ENCODE measurements around the gene MST1. TPM values are rescaled to one million over a fixed set of nuclear protein-coding genes. Genes with fewer than 3 reads are reported as not detected.

MST1 gene
- polyA plus RNA-seq, 2 donors = 11.2 to 30.0 TPM

GRCh38 chr3:49663831-49664230 lies 25.4 kb downstream of the MST1 start:
- Histone ChIP-seq H3K27ac (ENCODE audit: low read depth in 2 of 2, low read length in 1 of 2) (no peak overlapping the region), H3K4me3 (ENCODE audit: low read depth in 1 of 2, low read length in 2 of 2) (no peak overlapping the region), H3K4me1 (ENCODE audit: control insufficient read depth in 2 of 2, insufficient read depth in 2 of 2, low read length in 1 of 2) (peaks cover 0 to 3% of the 10 kb centered on the region in 2 donors), H3K36me3 (ENCODE audit: control insufficient read depth in 2 of 2, insufficient read depth in 2 of 2, low read length in 1 of 2) (no peaks in the 10 kb centered on the region), H3K9me3 (ENCODE audit: control insufficient read depth in 2 of 2, insufficient read depth in 1 of 2, low read depth in 1 of 2, low read length in 1 of 2) (no peaks in the 10 kb centered on the region), H3K27me3 (ENCODE audit: control insufficient read depth in 1 of 2, insufficient read depth in 2 of 2, low read length in 2 of 2) (no peaks in the 10 kb centered on the region)
- WGBS, 2 donors = 96 to 100% methylated on average over 1 of the region's 1 CpG

DNA sequence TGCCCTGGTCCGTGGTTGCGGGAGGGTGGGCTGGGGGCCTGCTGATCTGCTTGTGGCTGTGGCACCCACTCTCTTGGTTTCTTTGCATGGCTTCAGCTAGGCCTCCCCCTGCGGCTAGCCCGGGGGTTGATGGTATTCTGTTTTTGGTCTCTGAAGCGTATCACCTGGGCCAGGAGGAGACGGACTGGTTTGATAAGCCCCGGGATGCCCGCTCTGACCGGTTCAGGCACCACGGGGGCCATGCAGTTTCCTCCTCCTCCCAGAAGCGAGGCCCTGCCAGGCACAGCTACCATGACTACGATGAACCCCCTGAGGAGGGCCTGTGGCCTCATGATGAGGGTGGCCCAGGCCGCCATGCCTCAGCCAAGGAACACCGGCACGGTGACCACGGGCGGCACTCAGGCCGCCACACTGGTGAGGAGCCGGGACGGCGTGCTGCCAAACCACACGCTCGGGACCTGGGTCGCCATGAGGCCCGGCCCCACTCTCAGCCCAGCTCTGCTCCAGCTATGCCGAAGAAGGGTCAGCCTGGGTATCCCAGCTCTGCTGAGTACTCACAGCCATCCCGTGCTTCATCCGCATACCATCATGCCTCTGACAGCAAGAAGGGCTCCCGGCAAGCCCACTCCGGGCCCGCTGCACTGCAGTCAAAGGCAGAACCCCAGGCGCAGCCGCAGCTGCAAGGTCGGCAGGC lies 26.4 kb downstream of the MST1 start:
- H3K4me1 ChIP-seq (ENCODE audit: control insufficient read depth in 2 of 2, insufficient read depth in 2 of 2, low read length in 1 of 2) = peaks cover 0 to 3% of the 10 kb centered on the region in 2 donors
- H3K27ac ChIP-seq (ENCODE audit: low read depth in 2 of 2, low read length in 1 of 2) = no peak overlapping the region
- H3K27me3 ChIP-seq (ENCODE audit: control insufficient read depth in 1 of 2, insufficient read depth in 2 of 2, low read length in 2 of 2) = no peaks in the 10 kb centered on the region
- no peaks in the 10 kb centered on the region for H3K36me3 ChIP-seq (ENCODE audit: control insufficient read depth in 2 of 2, insufficient read depth in 2 of 2, low read length in 1 of 2)
- no peaks in the 10 kb centered on the region for H3K9me3 ChIP-seq (ENCODE audit: control insufficient read depth in 2 of 2, insufficient read depth in 1 of 2, low read depth in 1 of 2, low read length in 1 of 2)
- H3K4me3 ChIP-seq (ENCODE audit: low read depth in 1 of 2, low read length in 2 of 2) = no peak overlapping the region
- 92 to 93% methylated on average over 32 to 34 of the region's 34 CpGs for WGBS, 2 donors

DNA sequence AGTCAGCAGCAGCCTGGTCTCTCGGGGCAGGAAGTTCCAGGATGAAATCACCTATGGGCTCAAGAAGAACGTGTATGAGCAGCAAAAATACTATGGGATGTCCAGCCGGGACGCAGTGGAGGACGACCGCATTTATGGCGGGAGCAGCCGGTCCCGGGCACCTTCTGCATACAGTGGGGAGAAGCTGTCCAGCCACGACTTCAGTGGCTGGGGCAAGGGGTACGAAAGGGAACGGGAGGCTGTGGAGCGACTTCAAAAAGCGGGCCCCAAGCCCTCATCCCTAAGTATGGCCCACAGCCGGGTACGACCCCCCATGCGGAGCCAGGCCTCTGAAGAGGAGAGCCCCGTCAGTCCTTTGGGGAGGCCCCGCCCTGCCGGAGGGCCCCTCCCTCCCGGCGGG lies 27.3 kb downstream of the MST1 start:
- Histone ChIP-seq H3K36me3 (ENCODE audit: control insufficient read depth in 2 of 2, insufficient read depth in 2 of 2, low read length in 1 of 2) (no peaks in the 10 kb centered on the region), H3K27me3 (ENCODE audit: control insufficient read depth in 1 of 2, insufficient read depth in 2 of 2, low read length in 2 of 2) (no peaks in the 10 kb centered on the region), H3K4me3 (ENCODE audit: low read depth in 1 of 2, low read length in 2 of 2) (no peak overlapping the region), H3K4me1 (ENCODE audit: control insufficient read depth in 2 of 2, insufficient read depth in 2 of 2, low read length in 1 of 2) (peaks cover 0 to 3% of the 10 kb centered on the region in 2 donors), H3K27ac (ENCODE audit: low read depth in 2 of 2, low read length in 1 of 2) (no peak overlapping the region), H3K9me3 (ENCODE audit: control insufficient read depth in 2 of 2, insufficient read depth in 1 of 2, low read depth in 1 of 2, low read length in 1 of 2) (no peaks in the 10 kb centered on the region)
- 89 to 91% methylated on average over 22 of the region's 22 CpGs for WGBS, 2 donors

GRCh38 chr3:49661281-49661680 lies 28.0 kb downstream of the MST1 start:
- H3K36me3 ChIP-seq (ENCODE audit: control insufficient read depth in 2 of 2, insufficient read depth in 2 of 2, low read length in 1 of 2) = no peaks in the 10 kb centered on the region
- no peak overlapping the region for H3K4me3 ChIP-seq (ENCODE audit: low read depth in 1 of 2, low read length in 2 of 2)
- 82 to 84% methylated on average over 12 to 14 of the region's 14 CpGs for WGBS, 2 donors
- no peaks in the 10 kb centered on the region for H3K27me3 ChIP-seq (ENCODE audit: control insufficient read depth in 1 of 2, insufficient read depth in 2 of 2, low read length in 2 of 2)
- no peak overlapping the region for H3K27ac ChIP-seq (ENCODE audit: low read depth in 2 of 2, low read length in 1 of 2)
- H3K4me1 ChIP-seq (ENCODE audit: control insufficient read depth in 2 of 2, insufficient read depth in 2 of 2, low read length in 1 of 2) = peaks cover 0 to 3% of the 10 kb centered on the region in 2 donors
- H3K9me3 ChIP-seq (ENCODE audit: control insufficient read depth in 2 of 2, insufficient read depth in 1 of 2, low read depth in 1 of 2, low read length in 1 of 2) = no peaks in the 10 kb centered on the region

DNA sequence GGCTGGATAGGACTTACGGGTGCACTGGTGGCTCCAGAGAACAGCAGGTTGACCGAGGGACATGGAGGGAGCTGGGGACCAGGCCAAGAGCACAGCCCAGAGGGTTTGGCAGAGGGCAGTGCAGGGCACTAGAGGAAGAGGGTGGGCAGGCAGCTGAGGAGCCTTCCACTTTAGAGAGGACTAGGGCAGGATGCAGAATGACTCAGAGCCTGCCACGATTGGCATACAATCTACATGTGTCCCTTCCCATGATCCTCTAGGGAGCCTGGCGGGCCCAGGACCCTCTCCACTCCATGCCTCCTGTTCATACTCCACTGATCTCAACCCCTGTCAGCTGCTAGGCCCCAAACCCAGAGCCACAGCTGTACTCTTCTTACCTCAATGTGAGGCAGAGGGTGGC lies 29.5 kb downstream of the MST1 start:
- Histone ChIP-seq H3K36me3 (ENCODE audit: control insufficient read depth in 2 of 2, insufficient read depth in 2 of 2, low read length in 1 of 2) (no peaks in the 10 kb centered on the region), H3K27me3 (ENCODE audit: control insufficient read depth in 1 of 2, insufficient read depth in 2 of 2, low read length in 2 of 2) (no peaks in the 10 kb centered on the region), H3K27ac (ENCODE audit: low read depth in 2 of 2, low read length in 1 of 2) (no peak overlapping the region), H3K4me1 (ENCODE audit: control insufficient read depth in 2 of 2, insufficient read depth in 2 of 2, low read length in 1 of 2) (peaks cover 0 to 2% of the 10 kb centered on the region in 2 donors), H3K9me3 (ENCODE audit: control insufficient read depth in 2 of 2, insufficient read depth in 1 of 2, low read depth in 1 of 2, low read length in 1 of 2) (no peaks in the 10 kb centered on the region), H3K4me3 (ENCODE audit: low read depth in 1 of 2, low read length in 2 of 2) (no peak overlapping the region)
- 53 to 79% methylated on average over 4 of the region's 4 CpGs for WGBS, 2 donors

DNA sequence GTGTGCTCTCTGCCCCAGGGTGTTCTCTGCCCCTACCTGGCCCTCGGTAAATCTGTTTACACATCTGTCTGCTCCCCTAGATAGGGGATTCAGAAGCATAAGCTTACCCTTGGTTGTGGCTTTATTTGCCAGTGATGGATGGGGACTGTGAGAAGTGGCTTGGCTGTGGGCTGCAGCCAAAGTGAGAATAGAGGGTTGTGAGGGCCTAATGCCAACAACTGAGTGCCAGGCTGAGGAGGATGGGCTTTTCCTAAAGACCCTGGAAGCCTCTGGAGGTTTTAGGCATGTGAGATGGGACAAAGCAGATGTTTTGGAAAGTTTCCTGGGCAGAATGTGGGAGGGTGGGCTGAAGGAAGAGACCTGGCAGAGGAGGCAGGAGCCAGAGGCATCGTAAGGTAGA lies 30.6 kb downstream of the MST1 start:
- H3K9me3 ChIP-seq (ENCODE audit: control insufficient read depth in 2 of 2, insufficient read depth in 1 of 2, low read depth in 1 of 2, low read length in 1 of 2) = no peaks in the 10 kb centered on the region
- no peak overlapping the region for H3K4me3 ChIP-seq (ENCODE audit: low read depth in 1 of 2, low read length in 2 of 2)
- H3K27ac ChIP-seq (ENCODE audit: low read depth in 2 of 2, low read length in 1 of 2) = no peak overlapping the region
- WGBS, 2 donors = 53 to 61% methylated on average over 2 of the region's 2 CpGs
- H3K27me3 ChIP-seq (ENCODE audit: control insufficient read depth in 1 of 2, insufficient read depth in 2 of 2, low read length in 2 of 2) = no peaks in the 10 kb centered on the region
- H3K4me1 ChIP-seq (ENCODE audit: control insufficient read depth in 2 of 2, insufficient read depth in 2 of 2, low read length in 1 of 2) = peaks cover 0 to 2% of the 10 kb centered on the region in 2 donors
- no peaks in the 10 kb centered on the region for H3K36me3 ChIP-seq (ENCODE audit: control insufficient read depth in 2 of 2, insufficient read depth in 2 of 2, low read length in 1 of 2)

DNA sequence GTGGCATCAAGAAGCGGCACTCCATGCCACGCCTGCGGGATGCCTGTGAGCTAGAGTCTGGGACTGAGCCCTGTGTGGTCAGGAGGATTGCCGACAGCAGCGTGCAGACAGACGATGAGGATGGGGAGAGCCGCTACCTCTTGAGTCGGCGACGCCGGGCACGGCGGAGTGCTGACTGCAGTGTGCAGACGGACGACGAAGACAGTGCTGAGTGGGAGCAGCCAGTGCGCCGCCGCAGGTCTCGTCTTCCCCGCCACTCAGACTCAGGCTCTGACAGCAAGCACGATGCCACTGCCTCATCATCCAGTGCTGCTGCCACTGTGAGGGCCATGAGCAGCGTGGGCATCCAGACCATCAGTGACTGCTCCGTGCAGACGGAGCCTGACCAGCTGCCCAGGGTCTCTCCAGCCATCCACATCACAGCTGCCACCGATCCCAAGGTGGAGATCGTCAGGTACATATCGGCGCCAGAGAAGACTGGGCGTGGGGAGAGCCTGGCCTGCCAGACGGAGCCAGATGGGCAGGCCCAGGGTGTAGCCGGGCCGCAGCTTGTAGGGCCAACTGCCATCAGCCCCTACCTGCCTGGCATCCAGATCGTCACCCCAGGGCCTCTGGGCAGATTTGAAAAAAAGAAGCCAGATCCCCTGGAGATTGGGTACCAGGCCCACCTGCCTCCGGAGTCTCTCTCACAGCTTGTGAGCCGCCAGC lies 31.9 kb downstream of the MST1 start:
- 82 to 91% methylated on average over 36 of the region's 36 CpGs for WGBS, 2 donors

GRCh38 chr3:49656541-49657112 lies 32.6 kb downstream of the MST1 start:
- WGBS, 2 donors = 63 to 68% methylated on average over 18 of the region's 18 CpGs
- peaks cover 0 to 2% of the 10 kb centered on the region in 2 donors for H3K4me1 ChIP-seq (ENCODE audit: control insufficient read depth in 2 of 2, insufficient read depth in 2 of 2, low read length in 1 of 2)
- no peaks in the 10 kb centered on the region for H3K36me3 ChIP-seq (ENCODE audit: control insufficient read depth in 2 of 2, insufficient read depth in 2 of 2, low read length in 1 of 2)
- no peaks in the 10 kb centered on the region for H3K9me3 ChIP-seq (ENCODE audit: control insufficient read depth in 2 of 2, insufficient read depth in 1 of 2, low read depth in 1 of 2, low read length in 1 of 2)
- H3K4me3 ChIP-seq (ENCODE audit: low read depth in 1 of 2, low read length in 2 of 2) = no peak overlapping the region
- no peaks in the 10 kb centered on the region for H3K27me3 ChIP-seq (ENCODE audit: control insufficient read depth in 1 of 2, insufficient read depth in 2 of 2, low read length in 2 of 2)
- no peak overlapping the region for H3K27ac ChIP-seq (ENCODE audit: low read depth in 2 of 2, low read length in 1 of 2)

More for the DNA sequence above, 31.9 kb downstream of the MST1 start:
- no peaks in the 10 kb centered on the region for H3K36me3 ChIP-seq (ENCODE audit: control insufficient read depth in 2 of 2, insufficient read depth in 2 of 2, low read length in 1 of 2)
- no peak overlapping the region for H3K4me3 ChIP-seq (ENCODE audit: low read depth in 1 of 2, low read length in 2 of 2)
- H3K27me3 ChIP-seq (ENCODE audit: control insufficient read depth in 1 of 2, insufficient read depth in 2 of 2, low read length in 2 of 2) = no peaks in the 10 kb centered on the region
- peaks cover 0 to 2% of the 10 kb centered on the region in 2 donors for H3K4me1 ChIP-seq (ENCODE audit: control insufficient read depth in 2 of 2, insufficient read depth in 2 of 2, low read length in 1 of 2)
- H3K27ac ChIP-seq (ENCODE audit: low read depth in 2 of 2, low read length in 1 of 2) = no peak overlapping the region
- no peaks in the 10 kb centered on the region for H3K9me3 ChIP-seq (ENCODE audit: control insufficient read depth in 2 of 2, insufficient read depth in 1 of 2, low read depth in 1 of 2, low read length in 1 of 2)

GRCh38 chr3:49655731-49656285 lies 33.5 kb downstream of the MST1 start:
- Histone ChIP-seq H3K36me3 (ENCODE audit: control insufficient read depth in 2 of 2, insufficient read depth in 2 of 2, low read length in 1 of 2) (no peaks in the 10 kb centered on the region), H3K4me3 (ENCODE audit: low read depth in 1 of 2, low read length in 2 of 2) (no peak overlapping the region), H3K27me3 (ENCODE audit: control insufficient read depth in 1 of 2, insufficient read depth in 2 of 2, low read length in 2 of 2) (no peaks in the 10 kb centered on the region), H3K9me3 (ENCODE audit: control insufficient read depth in 2 of 2, insufficient read depth in 1 of 2, low read depth in 1 of 2, low read length in 1 of 2) (no peaks in the 10 kb centered on the region), H3K4me1 (ENCODE audit: control insufficient read depth in 2 of 2, insufficient read depth in 2 of 2, low read length in 1 of 2) (peaks cover 0 to 2% of the 10 kb centered on the region in 2 donors), H3K27ac (ENCODE audit: low read depth in 2 of 2, low read length in 1 of 2) (no peak overlapping the region)
- 95 to 96% methylated on average over 19 of the region's 19 CpGs for WGBS, 2 donors

Data from esophagus (tissue), 2 donors.